ENCODE results near the gene KIF2C. TPM values are rescaled to one million over a fixed set of nuclear protein-coding genes. Genes with fewer than 3 reads are reported as not detected.

KIF2C gene
- total RNA-seq, 4 donors from 2014 or later, result 0.38 to 2.0 (median 1.7) TPM; not detected in 1

DNA sequence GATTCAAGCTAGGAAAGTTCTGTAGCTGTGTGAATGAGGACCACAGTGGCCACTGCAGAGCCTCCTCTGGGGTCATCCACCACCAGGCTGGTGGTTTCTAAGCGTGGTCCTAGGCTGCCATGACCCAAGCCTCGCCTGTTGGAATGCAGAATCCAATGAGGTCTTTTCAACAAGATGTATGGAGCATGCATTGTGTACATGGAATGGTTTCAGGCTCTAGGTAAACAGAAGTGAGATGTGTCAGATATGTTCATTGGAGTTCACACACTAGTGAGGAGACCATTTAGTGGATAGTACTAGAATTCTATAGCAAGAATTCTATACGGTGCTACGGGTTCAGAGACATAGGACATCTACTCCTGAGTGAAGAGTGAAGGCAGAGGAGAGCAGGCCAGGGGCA, 19.4 kb upstream of the KIF2C start:
- TF ChIP-seq, protein P1, sequence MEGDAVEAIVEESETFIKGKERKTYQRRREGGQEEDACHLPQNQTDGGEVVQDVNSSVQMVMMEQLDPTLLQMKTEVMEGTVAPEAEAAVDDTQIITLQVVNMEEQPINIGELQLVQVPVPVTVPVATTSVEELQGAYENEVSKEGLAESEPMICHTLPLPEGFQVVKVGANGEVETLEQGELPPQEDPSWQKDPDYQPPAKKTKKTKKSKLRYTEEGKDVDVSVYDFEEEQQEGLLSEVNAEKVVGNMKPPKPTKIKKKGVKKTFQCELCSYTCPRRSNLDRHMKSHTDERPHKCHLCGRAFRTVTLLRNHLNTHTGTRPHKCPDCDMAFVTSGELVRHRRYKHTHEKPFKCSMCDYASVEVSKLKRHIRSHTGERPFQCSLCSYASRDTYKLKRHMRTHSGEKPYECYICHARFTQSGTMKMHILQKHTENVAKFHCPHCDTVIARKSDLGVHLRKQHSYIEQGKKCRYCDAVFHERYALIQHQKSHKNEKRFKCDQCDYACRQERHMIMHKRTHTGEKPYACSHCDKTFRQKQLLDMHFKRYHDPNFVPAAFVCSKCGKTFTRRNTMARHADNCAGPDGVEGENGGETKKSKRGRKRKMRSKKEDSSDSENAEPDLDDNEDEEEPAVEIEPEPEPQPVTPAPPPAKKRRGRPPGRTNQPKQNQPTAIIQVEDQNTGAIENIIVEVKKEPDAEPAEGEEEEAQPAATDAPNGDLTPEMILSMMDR (IDR thresholded peaks at IDR 0.05; ENCODE audit: low read depth), result no peak

DNA sequence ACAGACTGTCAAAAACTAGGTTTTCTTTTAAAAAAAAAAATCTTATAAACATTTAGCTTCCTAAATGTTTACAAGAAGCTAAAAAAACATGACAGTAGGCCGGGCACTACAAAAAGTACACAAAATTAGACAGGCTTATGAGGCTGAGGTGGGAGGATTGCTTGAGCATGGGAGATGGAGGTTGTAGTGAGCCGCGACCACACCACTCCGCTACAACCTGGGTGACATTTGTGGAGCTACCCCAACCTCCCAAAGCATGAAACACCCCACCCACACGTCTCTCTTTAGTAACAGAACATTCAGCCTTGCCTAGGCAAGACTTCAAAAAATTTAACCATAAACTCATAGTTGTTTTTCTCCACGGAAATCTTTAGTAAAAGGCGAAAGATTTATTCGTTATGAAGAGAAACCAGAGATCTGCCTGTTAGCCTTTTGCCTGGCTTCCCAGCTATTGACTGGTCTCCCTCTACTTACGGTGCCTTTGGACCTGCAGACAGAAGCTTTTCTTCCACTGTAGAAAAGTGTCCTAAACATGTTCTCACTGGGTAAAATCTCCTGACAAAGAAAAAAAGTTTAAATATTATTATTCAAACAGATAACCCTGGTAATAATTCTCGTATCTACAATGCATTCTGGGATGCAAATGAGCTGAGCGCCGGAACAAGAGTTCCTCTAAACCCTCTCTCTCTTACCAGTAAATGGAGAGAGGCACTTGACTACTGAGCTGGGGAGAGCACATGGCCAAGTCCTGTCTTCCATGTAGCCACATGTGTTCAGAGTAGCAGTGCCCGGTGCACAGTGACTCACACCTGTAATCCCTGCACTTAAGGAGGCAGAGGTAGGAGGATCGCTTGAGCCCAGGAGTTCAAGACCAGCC, 17.9 kb upstream of the KIF2C start:
- TF ChIP-seq, protein P1 (IDR thresholded peaks at IDR 0.05; ENCODE audit: low read depth), result no peak

DNA sequence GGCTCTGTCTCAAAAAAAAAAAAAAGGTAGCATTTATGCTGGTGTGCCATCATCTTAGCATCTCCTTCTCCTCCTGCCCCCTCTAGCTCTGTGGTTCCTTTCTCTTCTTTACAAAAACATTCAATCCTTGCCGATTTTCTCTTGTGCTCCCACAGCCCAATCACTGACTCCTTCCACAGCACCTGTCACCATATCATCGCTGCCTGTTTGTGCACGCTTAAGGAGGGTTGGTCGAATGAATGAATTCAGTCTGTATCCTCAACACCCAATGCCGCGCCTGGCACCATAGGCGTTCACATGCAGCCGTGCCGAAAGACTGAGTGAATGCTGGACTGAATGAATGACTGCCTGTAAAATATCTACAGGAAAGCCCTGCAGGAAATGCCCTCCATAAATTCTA, 16.6 kb upstream of the KIF2C start:
- TF ChIP-seq, protein P1 (IDR thresholded peaks at IDR 0.05; ENCODE audit: low read depth), result no peak

DNA sequence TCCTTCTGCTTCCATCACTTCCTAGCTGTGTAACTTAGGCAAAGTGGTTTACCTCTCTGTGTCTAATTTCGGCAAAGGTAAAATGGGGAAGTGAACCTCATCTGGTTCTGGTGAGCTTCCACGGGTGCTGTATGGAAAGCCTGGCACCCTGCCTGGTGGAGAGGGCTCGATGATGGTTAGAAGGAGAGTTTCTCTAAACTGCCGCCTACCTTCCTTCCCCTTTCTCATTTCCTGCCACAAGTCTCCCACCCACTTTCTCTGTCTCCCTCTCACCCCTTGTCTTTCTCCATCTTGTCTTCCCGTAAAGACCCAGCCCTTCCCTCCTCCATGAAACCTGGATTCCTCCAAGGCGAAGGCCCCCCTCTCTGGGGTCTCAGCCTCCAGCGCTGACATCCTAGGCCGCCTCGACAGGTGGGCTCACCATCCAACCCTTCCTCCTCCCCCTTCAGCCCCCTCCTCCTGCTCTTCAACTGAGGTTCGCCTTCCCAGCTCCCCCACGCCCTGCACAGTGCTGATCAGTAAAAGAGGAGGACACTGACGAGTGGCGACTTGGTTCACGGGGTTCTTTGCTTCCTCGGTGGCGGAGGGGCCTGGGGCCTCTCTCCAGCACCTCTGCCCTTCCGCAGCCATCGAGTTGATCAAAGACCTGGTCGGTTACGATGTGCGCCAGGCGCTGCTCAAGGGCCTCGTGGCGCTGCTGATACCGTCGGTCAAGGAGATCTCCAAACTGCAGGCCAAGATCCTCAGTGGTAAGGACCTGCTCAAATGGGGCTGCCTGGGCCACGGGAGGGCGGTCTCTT, 15.9 kb upstream of the KIF2C start:
- TF ChIP-seq, protein P1 (IDR thresholded peaks at IDR 0.05; ENCODE audit: low read depth), result no peak

DNA sequence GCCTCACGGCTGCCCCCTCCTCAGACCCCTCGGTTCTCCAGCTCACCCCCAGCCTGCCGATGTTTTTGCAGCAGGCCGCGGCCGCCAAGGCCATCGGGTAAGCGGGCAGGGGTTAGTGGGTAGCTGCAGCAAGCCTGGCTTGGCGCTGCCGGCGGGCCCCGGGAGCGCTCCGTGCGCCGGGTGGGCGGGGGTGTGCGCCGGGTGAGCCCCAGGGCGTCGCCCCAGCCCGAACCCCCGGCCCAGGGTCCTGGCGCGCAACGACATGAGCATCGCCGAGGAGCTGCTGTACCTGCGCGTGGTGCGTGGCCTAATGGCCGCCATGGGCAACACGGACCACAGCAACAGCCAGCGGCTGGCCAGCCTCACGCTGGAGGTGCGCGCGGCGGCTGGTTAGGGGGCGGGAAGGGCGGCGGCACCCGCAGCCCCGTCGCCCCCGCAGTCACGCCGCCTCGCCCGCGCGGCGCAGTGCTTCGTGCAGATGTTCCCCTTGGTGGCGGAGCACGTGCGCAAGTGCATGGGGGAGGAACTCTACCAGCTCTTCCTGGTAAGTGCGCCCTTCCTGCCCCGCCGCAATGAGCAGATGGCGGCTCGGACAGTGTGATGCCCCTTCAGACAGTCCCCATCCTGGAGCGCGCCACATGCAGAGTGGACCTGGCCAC, 15.2 kb upstream of the KIF2C start:
- TF ChIP-seq, protein P1 (IDR thresholded peaks at IDR 0.05; ENCODE audit: low read depth), result no peak

DNA sequence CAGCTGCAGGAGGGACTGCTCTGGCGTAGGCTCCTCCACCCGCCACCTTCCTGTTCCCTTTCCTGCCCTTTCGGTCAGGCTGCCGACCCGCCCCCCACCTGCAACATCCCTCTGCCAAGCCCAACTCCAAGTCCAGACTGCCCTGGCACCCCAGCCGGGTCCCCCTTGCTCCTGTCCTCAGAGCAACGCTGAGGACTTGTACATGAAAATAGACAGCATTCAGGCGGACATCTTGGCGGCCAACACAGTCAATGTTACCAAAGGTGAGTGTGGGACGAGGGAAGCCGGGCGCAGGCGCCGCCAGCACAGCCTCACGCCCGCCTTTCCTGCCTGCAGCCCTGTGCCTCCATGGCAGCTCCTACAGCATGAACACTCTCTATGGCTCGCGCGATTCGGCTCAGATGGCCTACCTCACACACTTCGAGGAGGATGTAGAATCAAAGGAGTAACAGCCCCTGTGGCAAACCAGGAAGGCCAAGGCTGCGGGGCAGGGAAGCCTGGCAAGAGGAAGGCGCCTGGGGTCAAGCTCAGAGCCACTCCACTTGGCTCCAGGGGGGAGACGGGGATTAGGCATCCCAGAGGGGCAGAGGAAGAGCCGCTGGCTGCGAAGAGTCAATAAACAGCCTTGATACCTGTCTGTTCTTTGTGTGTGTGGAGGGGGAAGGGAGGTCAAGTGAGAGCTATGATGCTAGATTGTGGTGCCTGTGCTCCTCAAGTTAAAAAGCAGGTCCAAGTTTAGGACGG, 14.5 kb upstream of the KIF2C start:
- TF ChIP-seq, protein P1 (IDR thresholded peaks at IDR 0.05; ENCODE audit: low read depth), result no peak
